ENCODE data around the gene PHKG2. TPM values are rescaled to one million over a fixed set of nuclear protein-coding genes. Genes with fewer than 3 reads are reported as not detected.

PHKG2 gene
- 14.9 and 18.2 TPM in 2 replicates for total RNA-seq

GRCh38 chr16:30747799-30748633 lies at the start of gene PHKG2:
PHKG2 (plus strand) TSS chr16:30748425; CDS start chr16:30748821, 396 bp downstream.

GRCh38 chr16:30698816-30699614 lies 49.2 kb upstream of the PHKG2 start, which contains the start of gene SRCAP:
SRCAP (plus strand) TSS chr16:30699171; CDS start chr16:30700825, 1,654 bp downstream.

GRCh38 chr16:30761928-30762902 lies 14.0 kb downstream of the PHKG2 start, which contains the start of the genes CFAP119 and RNF40:
CFAP119 (minus strand) TSS chr16:30762062; CDS start chr16:30761748, 314 bp downstream.
RNF40 (plus strand) TSS chr16:30762322; CDS start chr16:30762546, 224 bp downstream.

GRCh38 chr16:30786936-30787612 lies 38.8 kb downstream of the PHKG2 start, which contains the start of gene ZNF629:
ZNF629 (minus strand) TSS chr16:30787205; CDS start chr16:30784482, 2,723 bp downstream.

Other genes starting within 250 kb of the PHKG2 start
- gene ZNF768, start 221.9 kb upstream of the PHKG2 start, total RNA-seq: 18.0 and 19.4 TPM in 2 replicates
- gene ZNF747, start 213.6 kb upstream of the PHKG2 start, total RNA-seq: 8.6 and 10.4 TPM in 2 replicates
- 4.2 and 4.4 TPM in 2 replicates for gene ZNF764, start 190.1 kb upstream of the PHKG2 start, total RNA-seq
- gene ZNF688, start 176.7 kb upstream of the PHKG2 start, total RNA-seq: 5.6 and 12.7 TPM in 2 replicates
- 7.3 and 8.1 TPM in 2 replicates for gene ZNF785, start 162.7 kb upstream of the PHKG2 start, total RNA-seq
- gene ZNF689, start 138.0 kb upstream of the PHKG2 start, total RNA-seq: 2.3 and 5.2 TPM in 2 replicates
- gene PRR14, start 97.5 kb upstream of the PHKG2 start, total RNA-seq: 4.4 and 5.9 TPM in 2 replicates
- 12.1 and 22.0 TPM in 2 replicates for gene FBRS, start 90.0 kb upstream of the PHKG2 start, total RNA-seq
- gene SRCAP, start 49.3 kb upstream of the PHKG2 start, total RNA-seq: 19.2 and 24.0 TPM in 2 replicates
- 1.4 and 2.7 TPM in 2 replicates for gene CFAP119, start 13.6 kb downstream of the PHKG2 start, total RNA-seq
- gene RNF40, start 13.9 kb downstream of the PHKG2 start, total RNA-seq: 69.9 and 93.6 TPM in 2 replicates
- gene ZNF629, start 38.8 kb downstream of the PHKG2 start, total RNA-seq: 5.4 and 6.7 TPM in 2 replicates
- 28.5 and 51.0 TPM in 2 replicates for gene BCL7C, start 145.7 kb downstream of the PHKG2 start, total RNA-seq
- 1.2 and 1.7 TPM in 2 replicates for gene CTF1, start 148.2 kb downstream of the PHKG2 start, total RNA-seq
- 13.5 and 17.1 TPM in 2 replicates for gene FBXL19, start 175.1 kb downstream of the PHKG2 start, total RNA-seq
- 21.9 and 50.5 TPM in 2 replicates for gene ORAI3, start 200.6 kb downstream of the PHKG2 start, total RNA-seq
- 0.96 and 1.4 TPM in 2 replicates for gene SETD1A, start 209.3 kb downstream of the PHKG2 start, total RNA-seq
- gene HSD3B7, start 236.8 kb downstream of the PHKG2 start, total RNA-seq: 12.8 and 17.5 TPM in 2 replicates

Measured in regular cardiac myocyte (primary cell).